ENCODE data around the gene TRABD2A.

DNA sequence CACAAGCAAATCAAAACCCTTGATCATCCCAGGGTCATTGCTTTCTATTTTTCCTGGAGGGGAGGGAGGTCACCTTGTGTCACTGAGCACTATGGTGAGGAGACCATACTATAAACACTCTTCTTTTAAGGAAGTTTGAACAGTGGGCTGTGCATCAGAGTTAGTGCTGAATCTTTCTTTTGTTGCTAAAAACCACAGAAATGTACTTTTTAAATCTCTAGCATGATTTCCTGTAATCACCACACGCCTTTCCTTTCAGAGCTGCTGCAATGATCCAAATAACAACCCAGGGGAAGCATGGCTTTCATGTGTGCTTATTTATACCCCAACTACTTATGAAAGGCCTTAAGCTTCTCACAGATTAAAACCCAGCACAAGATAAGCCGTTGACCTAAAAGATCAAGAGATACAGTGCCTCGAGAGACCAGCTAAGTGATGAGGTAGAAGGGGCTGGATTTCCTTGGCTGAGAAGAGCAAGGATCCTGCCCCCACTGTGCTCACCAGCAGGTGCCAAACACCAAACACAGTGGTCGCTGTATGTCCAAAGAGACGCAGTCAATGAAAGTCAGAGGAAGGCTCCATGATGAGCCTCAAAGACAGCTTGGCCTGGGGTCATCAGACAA is 34.7 kb downstream of the TRABD2A start:
- TF ChIP-seq CTCF (IDR thresholded peaks at IDR 0.05) (no peak), POLR2A (IDR thresholded peaks at IDR 0.05) (no peak)

Data from body of pancreas (tissue), 4 donors.